GM12891 (cell line): ENCODE results near the gene MYL6.

Experiments used
- POLR2A ChIP-seq: IDR thresholded peaks from 2 replicates; pipeline ENCODE4 v1.6.1; 2011; ENCODE audit warnings: low read depth, low read length, control low read depth
- POLR2AphosphoS5 ChIP-seq: IDR thresholded peaks from 2 replicates; pipeline ENCODE4 v1.6.1; 2011; ENCODE audit warnings: low read depth, low read length, control low read depth
- TAF1 ChIP-seq: IDR thresholded peaks from 2 replicates; pipeline ENCODE4 v1.6.1; 2011; ENCODE audit warnings: low read depth, low read length, control low read depth

DNA sequence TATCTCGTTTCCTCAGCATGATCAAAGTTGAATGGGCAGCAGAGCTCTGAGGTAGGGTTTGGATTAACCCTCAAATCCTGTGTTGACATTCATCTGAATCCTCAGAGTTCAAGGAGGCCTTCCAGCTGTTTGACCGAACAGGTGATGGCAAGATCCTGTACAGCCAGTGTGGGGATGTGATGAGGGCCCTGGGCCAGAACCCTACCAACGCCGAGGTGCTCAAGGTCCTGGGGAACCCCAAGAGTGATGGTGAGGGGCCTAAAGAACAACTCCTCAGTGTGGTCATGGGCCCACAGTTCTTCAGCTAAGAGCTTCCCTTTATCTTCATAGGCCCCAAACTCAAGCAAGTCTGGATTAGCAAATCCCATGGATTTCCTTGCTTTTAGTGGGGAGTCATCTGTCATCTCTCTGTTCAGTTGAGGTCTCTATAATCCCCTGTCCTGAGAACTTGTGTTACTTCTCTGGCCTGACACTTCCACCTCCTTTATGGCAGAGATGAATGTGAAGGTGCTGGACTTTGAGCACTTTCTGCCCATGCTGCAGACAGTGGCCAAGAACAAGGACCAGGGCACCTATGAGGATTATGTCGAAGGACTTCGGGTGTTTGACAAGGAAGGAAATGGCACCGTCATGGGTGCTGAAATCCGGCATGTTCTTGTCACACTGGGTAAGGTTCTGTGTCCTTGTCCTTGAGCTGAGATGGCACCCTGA, 1.5 kb downstream of the MYL6 start:
- TF ChIP-seq POLR2A: no peak; the same call in 1 of the 2 replicates
- TF ChIP-seq POLR2AphosphoS5: no peak; the same call in 1 of the 2 replicates
- no peak for TF ChIP-seq TAF1
